H9 (cell line): ENCODE results near the gene EED. TPM values are rescaled to one million over a fixed set of nuclear protein-coding genes. Genes with fewer than 3 reads are reported as not detected.

ENCODE experiments used
- DNase-seq: peaks from one replicate; pipeline ENCODE4 v3.0.0-alpha.2; 2017
- H2AFZ ChIP-seq: one replicate; pipeline ENCODE4 v1.6.1; 2013; ENCODE audit warnings: mild to moderate bottlenecking, low read length, control low read depth, moderate library complexity
- H2AK5ac ChIP-seq: 2 replicates; pipeline ENCODE4 v1.6.1; 2013; ENCODE audit warnings: low read length, control low read depth, mixed read lengths; ENCODE audit not compliant: insufficient read length
- H2BK120ac ChIP-seq: one replicate; pipeline ENCODE4 v1.6.1; 2013; ENCODE audit warnings: low read depth, mild to moderate bottlenecking, low read length, control low read depth, inconsistent platforms; ENCODE audit not compliant: poor library complexity, severe bottlenecking
- H2BK12ac ChIP-seq: 2 replicates; pipeline ENCODE4 v1.6.1; 2013; ENCODE audit warnings: low read length, control low read depth, mixed read lengths, low read depth; ENCODE audit not compliant: insufficient read length
- H2BK15ac ChIP-seq: 2 replicates; pipeline ENCODE4 v1.6.1; 2013; ENCODE audit warnings: low read depth, low read length, control low read depth
- H2BK20ac ChIP-seq: one replicate; pipeline ENCODE4 v1.6.1; 2013; ENCODE audit warnings: low read depth, mild to moderate bottlenecking, low read length, control low read depth, inconsistent platforms; ENCODE audit not compliant: poor library complexity, severe bottlenecking
- H2BK5ac ChIP-seq: 2 replicates; pipeline ENCODE4 v1.6.1; 2013; ENCODE audit warnings: low read length, control low read depth, mixed read lengths; ENCODE audit not compliant: insufficient read length
- H3K14ac ChIP-seq: 2 replicates; pipeline ENCODE4 v1.6.1; 2013; ENCODE audit warnings: low read length, control low read depth; ENCODE audit not compliant: insufficient read depth
- H3K18ac ChIP-seq: 2 replicates; pipeline ENCODE4 v1.6.1; 2013; ENCODE audit warnings: low read depth, mild to moderate bottlenecking, mixed read lengths, low read length, control low read depth; ENCODE audit not compliant: insufficient read length
- H3K23ac ChIP-seq: 2 replicates; pipeline ENCODE4 v1.6.1; 2013; ENCODE audit warnings: low read length, control low read depth, mixed read lengths, low read depth; ENCODE audit not compliant: insufficient read length
- H3K23me2 ChIP-seq: 2 replicates; pipeline ENCODE4 v1.6.1; 2013; ENCODE audit warnings: low read depth, mild to moderate bottlenecking, mixed read lengths, low read length, control low read depth; ENCODE audit not compliant: insufficient read length, poor library complexity, severe bottlenecking
- H3K27ac ChIP-seq: 2 replicates; pipeline ENCODE4 v1.5.1; 2013; ENCODE audit warnings: low read length, control low read depth, mixed read lengths, low read depth; ENCODE audit not compliant: insufficient read length
- H3K27me3 ChIP-seq: 2 replicates; pipeline ENCODE4 v1.6.1; 2013; ENCODE audit warnings: low read length, control low read depth, inconsistent platforms; ENCODE audit not compliant: insufficient read depth
- H3K4ac ChIP-seq: 2 replicates; pipeline ENCODE4 v1.6.1; 2013; ENCODE audit warnings: low read depth, mild to moderate bottlenecking, control low read depth, inconsistent platforms, low read length, moderate library complexity
- H3K4me1 ChIP-seq: 2 replicates; pipeline ENCODE4 v1.6.1; 2013; ENCODE audit warnings: low read length, control low read depth, inconsistent platforms; ENCODE audit not compliant: insufficient read depth
- H3K4me2 ChIP-seq: 2 replicates; pipeline ENCODE4 v1.6.1; 2013; ENCODE audit warnings: low read length, control low read depth, mixed read lengths; ENCODE audit not compliant: insufficient read length, insufficient read depth
- H3K56ac ChIP-seq: 2 replicates; pipeline ENCODE4 v1.6.1; 2013; ENCODE audit warnings: low read depth, mild to moderate bottlenecking, mixed read lengths, low read length, control low read depth; ENCODE audit not compliant: insufficient read length
- H3K79me1 ChIP-seq: 2 replicates; pipeline ENCODE4 v1.6.1; 2013; ENCODE audit warnings: low read depth, mild to moderate bottlenecking, moderate library complexity, low read length, control low read depth, inconsistent platforms; ENCODE audit not compliant: insufficient read depth, poor library complexity, severe bottlenecking
- H3K79me2 ChIP-seq: 2 replicates; pipeline ENCODE4 v1.6.1; 2013; ENCODE audit warnings: low read length, control low read depth, inconsistent platforms; ENCODE audit not compliant: insufficient read depth
- H3K9ac ChIP-seq: 2 replicates; pipeline ENCODE4 v1.6.1; 2013; ENCODE audit warnings: low read length, control low read depth, mixed read lengths; ENCODE audit not compliant: insufficient read length; ENCODE audit errors: extremely low read depth
- H3K9me3 ChIP-seq: one replicate; pipeline ENCODE4 v1.6.1; 2013; ENCODE audit warnings: low read depth, low read length, inconsistent platforms; ENCODE audit not compliant: control insufficient read depth
- H3T11ph ChIP-seq: one replicate; pipeline ENCODE4 v1.6.1; 2013; ENCODE audit warnings: mild to moderate bottlenecking, low read length, control low read depth, inconsistent platforms
- H4K20me1 ChIP-seq: one replicate; pipeline ENCODE4 v1.6.1; 2013; ENCODE audit not compliant: control insufficient read depth, insufficient read length, insufficient read depth
- H4K5ac ChIP-seq: 2 replicates; pipeline ENCODE4 v1.6.1; 2013; ENCODE audit warnings: low read depth, mild to moderate bottlenecking, mixed read lengths, low read length, control low read depth; ENCODE audit not compliant: insufficient read length
- H4K8ac ChIP-seq: replicated peaks from 2 replicates; pipeline ENCODE4 v1.6.1; 2013; ENCODE audit warnings: low read length, control low read depth, mixed read lengths, low read depth; ENCODE audit not compliant: insufficient read length
- H4K91ac ChIP-seq: 2 replicates; pipeline ENCODE4 v1.6.1; 2013; ENCODE audit warnings: low read depth, mild to moderate bottlenecking, moderate library complexity, mixed read lengths, low read length, control low read depth; ENCODE audit not compliant: insufficient read length
- H3K27ac Mint-ChIP-seq, 3 experiments: 2 replicates in 2 of 3; 3 replicates in 1 of 3; pipeline ENCODE4 v1.8.0; 2020 to 2021; ENCODE audit warnings: mixed read lengths in 3 of 3, mild to moderate bottlenecking in 1 of 3, moderate library complexity in 1 of 3
- H3K27me3 Mint-ChIP-seq: 2 replicates; pipeline ENCODE4 v1.8.0; 2021; ENCODE audit warnings: low read depth, mild to moderate bottlenecking, moderate library complexity, mixed read lengths
- H3K36me3 Mint-ChIP-seq, 3 experiments: 2 replicates in 2 of 3; 3 replicates in 1 of 3; pipeline ENCODE4 v1.8.0; 2020 to 2021; ENCODE audit warnings: low read depth in 3 of 3, mixed read lengths in 3 of 3; ENCODE audit not compliant: insufficient read depth in 1 of 3
- H3K4me1 Mint-ChIP-seq, 2 experiments: 2 replicates each; pipeline ENCODE4 v1.8.0; 2020; ENCODE audit warnings: mixed read lengths in 2 of 2
- H3K4me3 Mint-ChIP-seq, 2 experiments: 2 replicates in 1 of 2; 3 replicates in 1 of 2; pipeline ENCODE4 v1.8.0; 2020 to 2021; ENCODE audit warnings: mild to moderate bottlenecking in 2 of 2, mixed read lengths in 2 of 2, moderate library complexity in 1 of 2
- H3K9me3 Mint-ChIP-seq, 2 experiments: 2 replicates in 1 of 2; 3 replicates in 1 of 2; pipeline ENCODE4 v1.8.0; 2020; ENCODE audit warnings: mild to moderate bottlenecking in 2 of 2, mixed read lengths in 2 of 2, moderate library complexity in 1 of 2
- total RNA-seq: library from RNA; stranded (reverse); gene quantifications from 2 replicates; pipeline ENCODE4 v1.2.1, GENCODE V29; 2021
- TF ChIP-seq, protein P1 (sequence below): fragments of 200-600 bp; sonication (generic); conservative IDR thresholded peaks from 3 replicates; pipeline ENCODE4 v1.8.0; 2021; ENCODE audit warnings: antibody characterized with exemption, mild to moderate bottlenecking

Gene EED
- total RNA-seq, 1 experiment from 2014 or later: 34.1 TPM

DNA sequence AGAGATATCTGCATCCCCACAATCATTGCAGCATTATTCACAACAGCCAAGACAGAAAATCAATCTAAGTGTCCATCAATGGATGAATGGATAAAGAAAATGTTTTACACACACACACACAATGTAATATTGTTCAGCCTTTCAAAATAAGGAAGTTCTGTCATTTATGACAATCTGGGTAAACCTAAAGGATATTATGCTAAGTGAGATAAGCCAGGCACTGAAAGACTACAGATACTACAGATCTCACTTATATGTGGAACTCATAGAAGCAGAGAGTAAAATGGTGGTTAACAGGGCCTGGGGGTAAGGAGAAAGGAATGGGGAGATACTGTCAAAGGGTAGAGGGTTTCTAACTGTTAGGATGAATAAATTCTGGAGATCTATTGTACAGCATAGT is 36.0 kb upstream of the EED start:
- Histone ChIP-seq H2BK15ac (no peak overlapping the region), H3K4ac (no peak overlapping the region), H4K91ac (no peak overlapping the region), H2BK12ac (no peak overlapping the region), H2AK5ac (no peak overlapping the region), H3K9me3 (no peaks in the 10 kb centered on the region), H4K20me1 (no peaks in the 10 kb centered on the region), H2BK5ac (no peak overlapping the region), H2BK20ac (no peak overlapping the region), H3K23ac (no peak overlapping the region), H3K27me3 (no peaks in the 10 kb centered on the region), H3K4me1 (no peaks in the 10 kb centered on the region), H3K14ac (no peak overlapping the region), H3K9ac (no peak overlapping the region), H3K79me2 (no peaks in the 10 kb centered on the region), H2AFZ (no peak overlapping the region), H3K27ac (no peak overlapping the region), H3K23me2 (no peaks in the 10 kb centered on the region), H3T11ph (no peak overlapping the region), H4K5ac (no peak overlapping the region), H3K56ac (no peak overlapping the region), H3K18ac (no peak overlapping the region), H4K8ac (no peak overlapping the region), H3K4me2 (no peak overlapping the region), H3K79me1 (no peaks in the 10 kb centered on the region), H2BK120ac (no peak overlapping the region)
- Mint-ChIP-seq H3K36me3 (no peaks in the 10 kb centered on the region), H3K4me1 (no peaks in the 10 kb centered on the region), H3K27ac (no peak overlapping the region), H3K9me3 (no peaks in the 10 kb centered on the region), H3K27me3 (peaks cover 6% of the 10 kb centered on the region), H3K4me3 (no peak overlapping the region)
- DNase-seq: no peak
- TF ChIP-seq, protein P1, sequence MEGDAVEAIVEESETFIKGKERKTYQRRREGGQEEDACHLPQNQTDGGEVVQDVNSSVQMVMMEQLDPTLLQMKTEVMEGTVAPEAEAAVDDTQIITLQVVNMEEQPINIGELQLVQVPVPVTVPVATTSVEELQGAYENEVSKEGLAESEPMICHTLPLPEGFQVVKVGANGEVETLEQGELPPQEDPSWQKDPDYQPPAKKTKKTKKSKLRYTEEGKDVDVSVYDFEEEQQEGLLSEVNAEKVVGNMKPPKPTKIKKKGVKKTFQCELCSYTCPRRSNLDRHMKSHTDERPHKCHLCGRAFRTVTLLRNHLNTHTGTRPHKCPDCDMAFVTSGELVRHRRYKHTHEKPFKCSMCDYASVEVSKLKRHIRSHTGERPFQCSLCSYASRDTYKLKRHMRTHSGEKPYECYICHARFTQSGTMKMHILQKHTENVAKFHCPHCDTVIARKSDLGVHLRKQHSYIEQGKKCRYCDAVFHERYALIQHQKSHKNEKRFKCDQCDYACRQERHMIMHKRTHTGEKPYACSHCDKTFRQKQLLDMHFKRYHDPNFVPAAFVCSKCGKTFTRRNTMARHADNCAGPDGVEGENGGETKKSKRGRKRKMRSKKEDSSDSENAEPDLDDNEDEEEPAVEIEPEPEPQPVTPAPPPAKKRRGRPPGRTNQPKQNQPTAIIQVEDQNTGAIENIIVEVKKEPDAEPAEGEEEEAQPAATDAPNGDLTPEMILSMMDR: no peak
